Measurements from ENCODE around the gene NDP.

DNA sequence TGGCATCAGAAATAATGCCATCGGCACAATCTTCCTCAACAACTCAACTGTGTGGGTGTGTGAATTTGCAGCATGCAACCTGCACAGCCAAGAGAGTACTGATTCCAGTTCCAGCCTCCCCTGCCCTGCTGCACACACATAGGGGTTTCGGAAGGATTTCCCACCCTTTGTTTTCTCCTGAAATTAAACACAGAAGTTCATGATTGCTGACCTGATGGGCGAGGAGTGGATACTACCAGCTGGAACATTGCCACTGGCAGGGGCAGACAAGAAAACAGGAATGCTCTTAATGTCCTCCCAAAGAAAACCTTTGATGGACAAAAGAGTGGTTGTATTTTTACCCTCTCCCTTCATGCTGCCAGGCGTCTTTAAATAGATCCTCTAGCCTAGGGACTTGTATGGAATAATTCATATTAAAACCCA, 4.8 kb downstream of the NDP start:
- TF ChIP-seq POLR2A (IDR thresholded peaks at IDR 0.05), result no peak
- TF ChIP-seq, protein P1, sequence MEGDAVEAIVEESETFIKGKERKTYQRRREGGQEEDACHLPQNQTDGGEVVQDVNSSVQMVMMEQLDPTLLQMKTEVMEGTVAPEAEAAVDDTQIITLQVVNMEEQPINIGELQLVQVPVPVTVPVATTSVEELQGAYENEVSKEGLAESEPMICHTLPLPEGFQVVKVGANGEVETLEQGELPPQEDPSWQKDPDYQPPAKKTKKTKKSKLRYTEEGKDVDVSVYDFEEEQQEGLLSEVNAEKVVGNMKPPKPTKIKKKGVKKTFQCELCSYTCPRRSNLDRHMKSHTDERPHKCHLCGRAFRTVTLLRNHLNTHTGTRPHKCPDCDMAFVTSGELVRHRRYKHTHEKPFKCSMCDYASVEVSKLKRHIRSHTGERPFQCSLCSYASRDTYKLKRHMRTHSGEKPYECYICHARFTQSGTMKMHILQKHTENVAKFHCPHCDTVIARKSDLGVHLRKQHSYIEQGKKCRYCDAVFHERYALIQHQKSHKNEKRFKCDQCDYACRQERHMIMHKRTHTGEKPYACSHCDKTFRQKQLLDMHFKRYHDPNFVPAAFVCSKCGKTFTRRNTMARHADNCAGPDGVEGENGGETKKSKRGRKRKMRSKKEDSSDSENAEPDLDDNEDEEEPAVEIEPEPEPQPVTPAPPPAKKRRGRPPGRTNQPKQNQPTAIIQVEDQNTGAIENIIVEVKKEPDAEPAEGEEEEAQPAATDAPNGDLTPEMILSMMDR (IDR thresholded peaks at IDR 0.05), result no peak

Data from lower leg skin (tissue), 3 donors.